ENCODE measurements around the gene SH2D7. TPM values are rescaled to one million over a fixed set of nuclear protein-coding genes. Genes with fewer than 3 reads are reported as not detected.
"Not testable (repeated sequence)": the region's sequence is repeated elsewhere in the genome, so short reads cannot be mapped to it uniquely, and the experiment has no call there.

Gene SH2D7
- total RNA-seq, 1 donor from 2014 or later: not detected

DNA sequence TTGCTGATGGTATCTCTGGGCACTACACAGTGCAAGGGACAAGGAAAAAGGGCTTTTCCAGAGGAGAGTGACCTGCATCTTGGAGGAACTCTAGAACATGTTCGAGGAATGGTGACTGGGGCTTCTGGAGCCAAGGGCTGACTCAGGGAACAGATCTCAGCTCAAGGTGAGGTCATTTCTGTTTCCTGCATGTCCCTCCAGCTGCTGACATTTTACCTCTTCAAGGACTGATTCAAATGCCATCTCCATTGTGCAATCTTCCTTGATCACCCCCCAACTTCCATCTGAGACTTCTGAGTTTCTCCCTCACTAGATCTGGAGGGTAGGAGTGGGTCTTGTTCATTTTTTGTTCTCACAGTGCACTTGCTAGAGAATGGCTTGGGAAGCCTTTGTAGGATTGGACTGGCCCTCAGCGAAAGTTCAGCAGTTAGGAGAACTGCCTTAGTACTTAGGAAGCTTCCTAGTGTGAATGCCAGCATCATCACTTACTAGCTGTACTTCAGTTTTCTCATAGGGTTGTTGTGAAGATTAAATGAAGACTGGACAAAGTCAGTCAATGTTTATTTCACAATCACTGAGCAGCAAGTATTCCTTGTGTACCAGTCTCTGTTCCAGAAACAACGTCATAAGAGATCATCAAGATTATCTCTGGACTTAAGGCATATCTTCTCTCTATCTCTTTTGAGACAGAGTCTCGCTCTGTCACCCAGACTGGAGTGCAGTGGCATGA lies 54.2 kb downstream of the SH2D7 start:
- ATAC-seq: peak; percentile 4

- ATAC-seq: no peak
Measured at GRCh38 chr15:78147566-78147965, 55.2 kb downstream of the SH2D7 start.

DNA sequence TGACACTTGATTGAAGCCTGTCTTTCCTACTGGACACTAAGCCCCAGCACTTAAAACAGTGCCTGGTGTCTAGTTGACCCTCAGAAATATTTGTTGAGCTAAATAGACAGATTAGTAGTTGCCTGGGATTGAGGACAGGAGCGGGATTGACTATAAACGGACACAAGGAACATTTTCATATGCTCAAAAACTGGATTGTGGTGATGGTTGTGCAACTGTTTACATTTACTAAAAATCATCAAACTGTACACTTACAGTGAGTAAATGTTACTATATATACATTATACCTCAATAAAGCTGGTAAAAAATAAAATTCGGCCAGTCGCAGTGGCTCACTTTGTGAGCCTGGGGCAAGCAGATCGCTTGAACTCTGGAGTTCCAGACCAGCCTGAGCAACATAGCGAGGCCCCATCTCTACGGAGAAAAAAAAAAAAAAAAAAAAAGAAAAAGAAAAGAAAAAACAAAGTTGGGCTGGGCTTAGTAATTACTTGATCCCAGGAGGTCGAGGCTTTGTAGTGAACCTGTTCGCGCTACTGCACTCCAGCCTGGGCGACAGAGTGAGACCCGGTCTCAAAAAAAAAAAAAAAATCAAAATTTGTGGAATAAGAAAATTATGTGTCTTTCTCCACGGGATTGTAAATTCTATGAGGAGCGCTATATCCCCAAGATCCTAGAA lies 56.2 kb downstream of the SH2D7 start:
- no peak for ATAC-seq

DNA sequence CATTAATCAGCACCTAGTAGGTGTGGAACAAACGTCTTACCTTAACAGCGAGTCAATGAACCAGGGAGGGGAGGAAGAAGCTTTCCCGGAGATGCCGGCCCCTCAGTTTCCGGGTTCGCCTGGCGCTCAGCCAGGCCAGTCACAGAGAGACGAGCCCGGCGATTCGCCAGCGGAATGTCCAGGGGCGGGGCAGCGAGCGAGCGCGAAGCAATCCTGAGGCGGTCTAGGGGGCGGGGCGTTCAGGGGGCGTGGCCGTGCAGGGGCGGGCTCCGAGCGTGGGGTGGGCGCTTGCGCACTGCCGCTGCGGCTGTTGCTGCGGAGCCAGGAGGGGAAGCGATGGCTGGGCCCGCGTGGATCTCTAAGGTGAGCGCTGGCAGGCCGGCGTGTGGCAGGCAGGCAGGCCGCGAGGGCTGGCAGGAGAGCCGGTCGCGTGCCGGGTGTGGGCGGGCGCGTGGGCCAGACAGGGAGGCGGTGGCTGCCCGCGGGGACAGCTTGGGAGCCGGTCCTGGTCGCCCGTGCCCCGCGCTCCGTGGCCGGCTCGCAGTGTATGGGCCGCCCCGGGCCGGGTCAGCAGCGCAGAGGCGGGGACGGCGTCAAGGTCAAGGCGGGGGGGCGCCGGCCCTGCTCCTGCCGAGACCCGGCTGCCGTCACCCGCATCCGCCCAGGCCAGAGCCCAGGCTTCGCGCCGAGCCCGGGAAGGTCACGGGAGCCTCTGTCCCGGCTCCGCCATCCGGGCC lies 56.9 kb downstream of the SH2D7 start, which contains the start of gene IDH3A:
Gene IDH3A (plus strand): TSS at position 295 of the 737 bp plus-strand sequence. CDS start 42 bp downstream, at position 337.
- ATAC-seq: peak; percentile 97

GRCh38 chr15:78149805-78150751 lies 57.7 kb downstream of the SH2D7 start:
- no peak for ATAC-seq

GRCh38 chr15:78151075-78151474 lies 58.7 kb downstream of the SH2D7 start:
- ATAC-seq: not testable (repeated sequence)

Other genes with a start within 250 kb of the SH2D7 start
- gene TBC1D2B, start 14.8 kb upstream of the SH2D7 start, total RNA-seq: 18.6 TPM
- gene CIB2, start 38.9 kb downstream of the SH2D7 start, total RNA-seq: 5.6 TPM
- 99.2 TPM for gene IDH3A, start 56.8 kb downstream of the SH2D7 start, total RNA-seq
- not detected for gene ACSBG1, start 142.0 kb downstream of the SH2D7 start, total RNA-seq
- 9.5 TPM for gene DNAJA4, start 172.0 kb downstream of the SH2D7 start, total RNA-seq
- gene SKIC8, start 207.0 kb downstream of the SH2D7 start, total RNA-seq: 38.3 TPM
- not detected for gene CRABP1, start 247.8 kb downstream of the SH2D7 start, total RNA-seq